Loucy (cell line): Measurements from ENCODE around the gene DEFB128.

Experiments
- H2AFZ ChIP-seq: fragments of 200-600 bp; sonication (generic); 2 replicates; pipeline ENCODE4 v1.6.0; 2016; ENCODE audit warnings: antibody characterized with exemption, mild to moderate bottlenecking, low read length, moderate library complexity
- H3F3A ChIP-seq: fragments of 200-600 bp; 2 replicates; pipeline ENCODE4 v1.6.0; 2016; ENCODE audit warnings: antibody characterized with exemption, low read depth, mild to moderate bottlenecking
- H3K27me3 ChIP-seq: fragments of 200-600 bp; sonication (generic); 2 replicates; pipeline ENCODE4 v1.6.1; 2014; ENCODE audit warnings: low read length, mild to moderate bottlenecking; ENCODE audit not compliant: insufficient read depth, poor library complexity, severe bottlenecking
- H3K36me3 ChIP-seq: fragments of 200-600 bp; sonication (generic); 2 replicates; pipeline ENCODE4 v1.6.1; 2016; ENCODE audit warnings: low read length; ENCODE audit not compliant: insufficient read depth
- H3K4me1 ChIP-seq: fragments of 200-600 bp; sonication (generic); 2 replicates; pipeline ENCODE4 v1.5.1; 2014; ENCODE audit warnings: low read length, mild to moderate bottlenecking; ENCODE audit not compliant: insufficient read depth, poor library complexity, severe bottlenecking
- H3K4me2 ChIP-seq: fragments of 200-600 bp; sonication (generic); 2 replicates; pipeline ENCODE4 v1.6.0; 2014; ENCODE audit warnings: antibody characterized with exemption, low read length, low read depth, mild to moderate bottlenecking; ENCODE audit not compliant: poor library complexity, severe bottlenecking
- H3K4me3 ChIP-seq: fragments of 200-600 bp; sonication (generic); 2 replicates; pipeline ENCODE4 v1.5.1; 2014; ENCODE audit warnings: low read length, mild to moderate bottlenecking, mixed read lengths; ENCODE audit not compliant: poor library complexity, severe bottlenecking
- H3K79me2 ChIP-seq: fragments of 200-600 bp; sonication (generic); 2 replicates; pipeline ENCODE4 v1.6.1; 2014; ENCODE audit warnings: low read length; ENCODE audit not compliant: insufficient read depth
- H3K9ac ChIP-seq: fragments of 200-600 bp; sonication (generic); 2 replicates; pipeline ENCODE4 v1.6.0; 2014; ENCODE audit warnings: mild to moderate bottlenecking, low read depth, low read length, moderate library complexity; ENCODE audit not compliant: poor library complexity, severe bottlenecking
- H3K9me2 ChIP-seq: fragments of 200-600 bp; sonication (generic); replicated peaks from 2 replicates; pipeline ENCODE4 v1.6.1; 2016; ENCODE audit warnings: low read depth, low read length, mixed read lengths
- H3K9me3 ChIP-seq: fragments of 200-600 bp; sonication (generic); 2 replicates; pipeline ENCODE4 v1.6.1; 2014; ENCODE audit warnings: mild to moderate bottlenecking, antibody characterized with exemption, low read length, low read depth; ENCODE audit not compliant: insufficient read depth
- H4K20me1 ChIP-seq: fragments of 200-600 bp; sonication (generic); 2 replicates; pipeline ENCODE4 v1.6.0; 2014; ENCODE audit warnings: antibody characterized with exemption, low read length, mild to moderate bottlenecking; ENCODE audit not compliant: insufficient read depth, poor library complexity, severe bottlenecking
- EZH2phosphoT487 ChIP-seq: fragments of 200-600 bp; IDR thresholded peaks from 2 replicates; pipeline ENCODE4 v1.6.1; 2018; ENCODE audit warnings: antibody characterized with exemption, mild to moderate bottlenecking, moderate library complexity, borderline replicate concordance
- TF ChIP-seq, protein P1 (sequence below): fragments of 200-600 bp; sonication (generic); conservative IDR thresholded peaks from 2 replicates; pipeline ENCODE4 v1.5.1; 2014; ENCODE audit warnings: mild to moderate bottlenecking, antibody characterized with exemption, low read length

The DEFB128 gene

DNA sequence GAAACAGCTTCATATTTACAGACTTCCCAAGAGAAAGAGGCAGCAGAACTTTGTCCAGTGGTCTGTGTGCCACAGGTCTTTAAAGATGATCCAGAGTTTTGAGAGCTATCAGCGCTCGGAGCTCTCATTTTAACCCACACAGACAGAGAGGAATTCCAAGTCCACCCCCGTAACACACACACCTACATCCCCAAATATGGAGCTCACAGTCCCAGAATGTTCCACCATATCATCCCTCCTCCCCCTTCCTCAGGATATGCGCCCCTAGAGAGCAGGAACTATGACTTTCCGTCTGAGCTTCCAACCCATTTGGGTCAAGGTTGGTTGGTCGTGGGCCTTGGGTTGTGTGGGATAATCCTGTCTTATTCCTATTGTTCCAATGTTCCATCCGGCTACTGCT, at the start of gene DEFB128:
DEFB128 (minus strand) TSS at position 101 of the 400 bp plus-strand sequence; CDS start at position 13, 88 bp downstream.
- H3K27me3 ChIP-seq = no peaks in the 10 kb centered on the region

GRCh38 chr20:237929-238328, 48.4 kb upstream of the DEFB128 start:
- no peaks in the 10 kb centered on the region for H4K20me1 ChIP-seq
- peaks cover 22% of the 10 kb centered on the region for H3K4me1 ChIP-seq
- no peak overlapping the region for H3K9ac ChIP-seq
- peak overlapping the region; percentile 9 for H3K4me2 ChIP-seq
- peak overlapping the region; percentile 2 for H3K4me3 ChIP-seq
- no peaks in the 10 kb centered on the region for H3K36me3 ChIP-seq
- H3K9me3 ChIP-seq = no peaks in the 10 kb centered on the region
- H3K27me3 ChIP-seq = no peaks in the 10 kb centered on the region
- TF ChIP-seq, protein P1, sequence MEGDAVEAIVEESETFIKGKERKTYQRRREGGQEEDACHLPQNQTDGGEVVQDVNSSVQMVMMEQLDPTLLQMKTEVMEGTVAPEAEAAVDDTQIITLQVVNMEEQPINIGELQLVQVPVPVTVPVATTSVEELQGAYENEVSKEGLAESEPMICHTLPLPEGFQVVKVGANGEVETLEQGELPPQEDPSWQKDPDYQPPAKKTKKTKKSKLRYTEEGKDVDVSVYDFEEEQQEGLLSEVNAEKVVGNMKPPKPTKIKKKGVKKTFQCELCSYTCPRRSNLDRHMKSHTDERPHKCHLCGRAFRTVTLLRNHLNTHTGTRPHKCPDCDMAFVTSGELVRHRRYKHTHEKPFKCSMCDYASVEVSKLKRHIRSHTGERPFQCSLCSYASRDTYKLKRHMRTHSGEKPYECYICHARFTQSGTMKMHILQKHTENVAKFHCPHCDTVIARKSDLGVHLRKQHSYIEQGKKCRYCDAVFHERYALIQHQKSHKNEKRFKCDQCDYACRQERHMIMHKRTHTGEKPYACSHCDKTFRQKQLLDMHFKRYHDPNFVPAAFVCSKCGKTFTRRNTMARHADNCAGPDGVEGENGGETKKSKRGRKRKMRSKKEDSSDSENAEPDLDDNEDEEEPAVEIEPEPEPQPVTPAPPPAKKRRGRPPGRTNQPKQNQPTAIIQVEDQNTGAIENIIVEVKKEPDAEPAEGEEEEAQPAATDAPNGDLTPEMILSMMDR = no peak
- no peak for TF ChIP-seq EZH2phosphoT487
- H3F3A ChIP-seq = no peaks in the 10 kb centered on the region
- H3K79me2 ChIP-seq = no peaks in the 10 kb centered on the region
- no peak overlapping the region for H2AFZ ChIP-seq
- no peaks in the 10 kb centered on the region for H3K9me2 ChIP-seq

More for the DNA sequence above, at the start of gene DEFB128:
- Histone ChIP-seq H3K4me3 (no peak within 1 kb of the TSS), H3K79me2 (no peaks in the 10 kb centered on the region), H3F3A (no peaks in the 10 kb centered on the region), H4K20me1 (no peaks in the 10 kb centered on the region), H3K4me2 (no peak within 1 kb of the TSS), H3K36me3 (no peaks in the 10 kb centered on the region), H3K4me1 (no peaks in the 10 kb centered on the region), H3K9me2 (no peaks in the 10 kb centered on the region), H2AFZ (no peak within 1 kb of the TSS), H3K9me3 (peaks cover 12% of the 10 kb centered on the region; the same call in 1 of the 2 replicates), H3K9ac (no peak within 1 kb of the TSS)
- no peak for TF ChIP-seq EZH2phosphoT487
- TF ChIP-seq, protein P1 = no peak

- no peaks in the 10 kb centered on the region for H3K79me2 ChIP-seq
- no peaks in the 10 kb centered on the region for H4K20me1 ChIP-seq
- no peak overlapping the region for H2AFZ ChIP-seq
- TF ChIP-seq, protein P1 = no peak
- TF ChIP-seq EZH2phosphoT487 = no peak
- H3K4me3 ChIP-seq = peak overlapping the region; percentile 2
- no peaks in the 10 kb centered on the region for H3K9me2 ChIP-seq
- peaks cover 22% of the 10 kb centered on the region for H3K4me1 ChIP-seq
- H3F3A ChIP-seq = no peaks in the 10 kb centered on the region
- no peaks in the 10 kb centered on the region for H3K9me3 ChIP-seq
- peak overlapping the region; percentile 9 for H3K4me2 ChIP-seq
- no peak overlapping the region for H3K9ac ChIP-seq
- H3K27me3 ChIP-seq = no peaks in the 10 kb centered on the region
- H3K36me3 ChIP-seq = no peaks in the 10 kb centered on the region
These were observed 48.0 kb upstream of the DEFB128 start for GRCh38 chr20:237489-237888.
